Naive thymus-derived CD4-positive, alpha-beta T cell (primary cell): ENCODE measurements around the gene TRIML1. TPM values are rescaled to one million over a fixed set of nuclear protein-coding genes. Genes with fewer than 3 reads are reported as not detected.

Source experiments
- ATAC-seq: fragments of 150-1000 bp; cut with Tn5 transposase; 2 replicates; pipeline ENCODE4 v1.10.0; 2021; ENCODE audit warnings: mild to moderate bottlenecking, moderate library complexity
- CTCF ChIA-PET: fragments of 350-600 bp; sonication (Branson Sonifier 250); formaldehyde crosslinking; loops from one replicate; lab custom pipeline; 2021; ENCODE audit warnings: antibody characterized with exemption; lab: Charles Lee
- POLR2A ChIA-PET: fragments of 350-600 bp; sonication (Branson Sonifier 250); formaldehyde crosslinking; loops from one replicate; lab custom pipeline; 2021; ENCODE audit warnings: antibody characterized with exemption, inconsistent platforms; lab: Charles Lee
- DNase-seq, 9 donors: peaks; one replicate each; pipeline versions ENCODE4 v3.0.0 to v3.0.0-alpha.2; 2020 to 2022; ENCODE audit warnings: mixed read lengths in 1 of 9
- H3K27ac ChIP-seq: one replicate; pipeline ENCODE4 v1.7.0; 2013; ENCODE audit warnings: mild to moderate bottlenecking, low read depth, low read length, moderate library complexity
- H3K27me3 ChIP-seq, 2 donors: one replicate each; pipeline ENCODE4 v1.7.0; 2013; ENCODE audit warnings: low read length in 2 of 2, mild to moderate bottlenecking in 2 of 2, moderate library complexity in 2 of 2; ENCODE audit not compliant: control insufficient read depth in 2 of 2, insufficient read depth in 2 of 2
- H3K36me3 ChIP-seq, 3 experiments: 1 replicate in 2 of 3; 2 replicates in 1 of 3; pipeline ENCODE4 v1.7.0; 2013; ENCODE audit warnings: low read length in 3 of 3, mild to moderate bottlenecking in 3 of 3, moderate library complexity in 1 of 3; ENCODE audit not compliant: insufficient read depth in 3 of 3, control insufficient read depth in 2 of 3
- H3K4me1 ChIP-seq, 2 donors: one replicate each; pipeline ENCODE4 v1.7.0; 2013; ENCODE audit warnings: low read length in 2 of 2, mild to moderate bottlenecking in 2 of 2, moderate library complexity in 1 of 2; ENCODE audit not compliant: control insufficient read depth in 2 of 2, insufficient read depth in 2 of 2
- H3K4me3 ChIP-seq: 2 replicates; pipeline ENCODE4 v1.7.0; 2013; ENCODE audit warnings: mild to moderate bottlenecking, low read length
- H3K9me3 ChIP-seq, 3 experiments: 1 replicate in 2 of 3; 2 replicates in 1 of 3; pipeline ENCODE4 v1.7.0; 2013; ENCODE audit warnings: low read length in 3 of 3; ENCODE audit not compliant: control insufficient read depth in 2 of 3
- H3K27ac Mint-ChIP-seq, 9 donors: one replicate each; pipeline ENCODE4 v1.8.0; 2020 to 2022; ENCODE audit warnings: mixed read lengths in 9 of 9, mild to moderate bottlenecking in 8 of 9, moderate library complexity in 5 of 9, inconsistent platforms in 2 of 9
- H3K27me3 Mint-ChIP-seq, 5 donors: one replicate each; pipeline ENCODE4 v1.8.0; 2021 to 2022; ENCODE audit warnings: mixed read lengths in 5 of 5, mild to moderate bottlenecking in 1 of 5
- H3K36me3 Mint-ChIP-seq, 5 donors: one replicate each; pipeline ENCODE4 v1.8.0; 2020 to 2022; ENCODE audit warnings: mixed read lengths in 5 of 5, mild to moderate bottlenecking in 3 of 5, inconsistent platforms in 1 of 5
- H3K4me1 Mint-ChIP-seq, 7 donors: one replicate each; pipeline ENCODE4 v1.8.0; 2020 to 2022; ENCODE audit warnings: mixed read lengths in 7 of 7, mild to moderate bottlenecking in 3 of 7, inconsistent platforms in 1 of 7
- H3K4me3 Mint-ChIP-seq, 10 donors: one replicate each; pipeline ENCODE4 v1.8.0; 2020 to 2022; ENCODE audit warnings: mild to moderate bottlenecking in 10 of 10, mixed read lengths in 10 of 10, moderate library complexity in 6 of 10, inconsistent platforms in 2 of 10
- H3K9me3 Mint-ChIP-seq, 11 donors: one replicate each; pipeline ENCODE4 v1.8.0; 2020 to 2022; ENCODE audit warnings: mixed read lengths in 11 of 11, mild to moderate bottlenecking in 4 of 11, inconsistent platforms in 1 of 11, moderate library complexity in 1 of 11
- intact Hi-C, 2 donors: fragments of 100-400 bp; cut with micrococcal nuclease; formaldehyde crosslinking; loops; one replicate each; pipeline ENCODE4 v1.15.1; 2023
- polyA plus RNA-seq, 2 donors: library from polyadenylated mRNA; unstranded; fragments of 300-500 nt; fragmentation: Illumina TruSeq; gene quantifications; one replicate each; pipeline ENCODE4 v1.2.3, GENCODE V29; 2021
- total RNA-seq, 6 experiments: library from RNA in 5 of 6; stranded (reverse) in 5 of 6; gene quantifications; 1 replicate in 5 of 6; 2 replicates in 1 of 6; pipeline ENCODE4 v1.2.3 and lab custom pipeline; 2021 to 2026

The TRIML1 gene
- total and polyA plus RNA-seq, 7 experiments from 2014 or later, result not detected

DNA sequence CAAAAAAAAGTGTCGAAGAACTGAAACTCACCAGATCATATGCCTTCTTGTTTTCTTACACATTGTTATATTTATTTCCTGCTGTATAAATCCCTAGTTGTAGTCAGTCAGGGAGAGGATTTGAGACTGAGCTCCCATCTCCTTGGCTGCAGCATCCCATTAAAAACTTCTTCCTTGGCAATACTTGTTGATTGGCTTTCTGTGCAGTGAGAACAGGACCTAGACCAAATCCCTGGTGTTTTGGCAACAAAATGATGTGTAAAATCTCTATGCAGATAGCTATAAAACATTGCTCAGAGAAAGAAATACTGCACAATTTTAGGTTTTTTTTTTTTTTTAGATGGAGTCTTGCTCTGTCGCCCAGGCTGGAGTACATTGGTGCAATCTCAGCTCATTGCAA, 47.9 kb downstream of the TRIML1 start:
- DNase-seq (no peak), ATAC-seq (no peak)
- Histone ChIP-seq H3K36me3 (no peaks in the 10 kb centered on the region), H3K4me3 (no peak overlapping the region), H3K27me3 (no peaks in the 10 kb centered on the region), H3K4me1 (no peaks in the 10 kb centered on the region), H3K27ac (no peak overlapping the region), H3K9me3 (no peaks in the 10 kb centered on the region)
- H3K4me3 Mint-ChIP-seq, result no peak overlapping the region
- no peak overlapping the region for H3K27ac Mint-ChIP-seq
- no peaks in the 10 kb centered on the region for H3K36me3 Mint-ChIP-seq
- no peaks in the 10 kb centered on the region for H3K4me1 Mint-ChIP-seq
- peaks cover 0 to 21% (median 3%) of the 10 kb centered on the region in 11 donors for H3K9me3 Mint-ChIP-seq
- ChIA-PET CTCF (no interaction called here), POLR2A (no interaction called here)
- intact Hi-C loops, result no loop called here
- no peaks in the 10 kb centered on the region for H3K27me3 Mint-ChIP-seq

DNA sequence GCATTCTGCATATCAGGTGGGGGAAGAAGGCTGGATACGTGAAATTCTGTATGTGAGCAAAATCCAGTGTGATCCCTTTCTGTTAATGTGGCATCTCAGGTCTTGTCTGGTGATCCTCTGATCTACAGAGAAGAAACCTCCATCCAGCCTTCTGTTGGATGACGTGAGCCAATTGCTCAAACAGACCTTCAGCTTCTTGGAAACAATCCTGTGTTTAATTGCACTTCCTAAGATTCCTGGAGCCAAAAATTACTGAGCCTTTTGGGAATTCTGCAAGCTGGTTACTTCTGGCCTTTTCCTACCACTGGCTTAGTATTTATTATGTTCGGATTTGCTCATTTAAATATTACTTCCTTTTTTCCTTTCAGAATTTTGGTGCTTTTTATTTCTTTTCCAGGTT, 51.2 kb downstream of the TRIML1 start:
- H3K4me3 Mint-ChIP-seq, result no peak overlapping the region
- no peaks in the 10 kb centered on the region for H3K36me3 Mint-ChIP-seq
- ATAC-seq (no peak), DNase-seq (no peak)
- no peak overlapping the region for H3K27ac ChIP-seq
- no peak overlapping the region for H3K4me3 ChIP-seq
- intact Hi-C loops, result no loop called here
- no peaks in the 10 kb centered on the region for H3K27me3 Mint-ChIP-seq
- no peaks in the 10 kb centered on the region for H3K4me1 ChIP-seq
- H3K27ac Mint-ChIP-seq, result no peak overlapping the region
- ChIA-PET POLR2A (no interaction called here), CTCF (no interaction called here)
- no peaks in the 10 kb centered on the region for H3K36me3 ChIP-seq
- H3K9me3 Mint-ChIP-seq, result peaks cover 0 to 19% (median 3%) of the 10 kb centered on the region in 11 donors
- H3K9me3 ChIP-seq, result no peaks in the 10 kb centered on the region
- H3K27me3 ChIP-seq, result no peaks in the 10 kb centered on the region
- H3K4me1 Mint-ChIP-seq, result no peaks in the 10 kb centered on the region

GRCh38 chr4:188194421-188194820, 55.2 kb downstream of the TRIML1 start:
- no peak overlapping the region for H3K27ac ChIP-seq
- ChIA-PET CTCF (no interaction called here), POLR2A (no interaction called here)
- Mint-ChIP-seq H3K36me3 (no peaks in the 10 kb centered on the region), H3K9me3 (peaks cover 0 to 21% (median 8%) of the 10 kb centered on the region in 11 donors), H3K4me1 (no peaks in the 10 kb centered on the region), H3K4me3 (no peak overlapping the region), H3K27me3 (no peaks in the 10 kb centered on the region), H3K27ac (no peak overlapping the region)
- H3K4me1 ChIP-seq, result no peaks in the 10 kb centered on the region
- H3K27me3 ChIP-seq, result no peaks in the 10 kb centered on the region
- DNase-seq (no peak), ATAC-seq (no peak)
- no peaks in the 10 kb centered on the region for H3K9me3 ChIP-seq
- intact Hi-C loops, result no loop called here
- no peak overlapping the region for H3K4me3 ChIP-seq
- H3K36me3 ChIP-seq, result no peaks in the 10 kb centered on the region

DNA sequence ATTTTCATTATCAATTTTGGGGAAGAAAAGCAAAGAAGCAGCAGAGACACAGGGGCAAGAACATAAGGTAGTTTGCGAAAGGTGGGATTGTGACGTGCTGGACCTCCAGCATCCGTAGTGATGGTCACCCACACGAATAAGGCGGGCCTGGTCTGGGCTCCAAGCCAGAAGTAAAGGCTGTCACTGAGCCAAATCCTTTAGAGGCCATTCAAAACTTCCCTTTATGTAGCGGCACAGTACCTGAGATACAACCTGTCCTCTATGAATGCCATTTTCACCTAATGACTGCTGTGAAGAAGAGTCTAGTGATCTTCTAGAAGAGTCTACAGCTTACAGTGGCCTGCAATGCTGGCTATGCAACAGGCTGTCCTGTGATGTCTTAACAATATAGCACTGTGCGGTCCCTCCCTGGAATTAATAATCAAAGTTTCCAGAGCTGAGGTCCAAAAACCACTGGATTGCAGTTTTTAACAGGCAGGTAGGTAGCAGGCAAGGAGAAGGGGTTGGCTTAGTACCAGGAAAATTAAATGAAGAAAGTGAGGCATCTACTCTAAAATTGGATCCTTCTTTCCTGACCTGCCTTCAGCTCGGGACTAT, 56.2 kb downstream of the TRIML1 start:
- ATAC-seq (no peak), DNase-seq (no peak)
- H3K36me3 ChIP-seq, result no peaks in the 10 kb centered on the region
- H3K36me3 Mint-ChIP-seq, result no peaks in the 10 kb centered on the region
- peaks cover 0 to 21% (median 9%) of the 10 kb centered on the region in 11 donors for H3K9me3 Mint-ChIP-seq
- ChIA-PET CTCF (no interaction called here), POLR2A (no interaction called here)
- no peaks in the 10 kb centered on the region for H3K27me3 ChIP-seq
- H3K4me1 ChIP-seq, result no peaks in the 10 kb centered on the region
- H3K4me3 Mint-ChIP-seq, result no peak overlapping the region
- intact Hi-C loops, result no loop called here
- H3K9me3 ChIP-seq, result no peaks in the 10 kb centered on the region
- H3K4me3 ChIP-seq, result no peak overlapping the region
- no peak overlapping the region for H3K27ac ChIP-seq
- H3K4me1 Mint-ChIP-seq, result no peaks in the 10 kb centered on the region
- H3K27me3 Mint-ChIP-seq, result no peaks in the 10 kb centered on the region
- H3K27ac Mint-ChIP-seq, result no peak overlapping the region

DNA sequence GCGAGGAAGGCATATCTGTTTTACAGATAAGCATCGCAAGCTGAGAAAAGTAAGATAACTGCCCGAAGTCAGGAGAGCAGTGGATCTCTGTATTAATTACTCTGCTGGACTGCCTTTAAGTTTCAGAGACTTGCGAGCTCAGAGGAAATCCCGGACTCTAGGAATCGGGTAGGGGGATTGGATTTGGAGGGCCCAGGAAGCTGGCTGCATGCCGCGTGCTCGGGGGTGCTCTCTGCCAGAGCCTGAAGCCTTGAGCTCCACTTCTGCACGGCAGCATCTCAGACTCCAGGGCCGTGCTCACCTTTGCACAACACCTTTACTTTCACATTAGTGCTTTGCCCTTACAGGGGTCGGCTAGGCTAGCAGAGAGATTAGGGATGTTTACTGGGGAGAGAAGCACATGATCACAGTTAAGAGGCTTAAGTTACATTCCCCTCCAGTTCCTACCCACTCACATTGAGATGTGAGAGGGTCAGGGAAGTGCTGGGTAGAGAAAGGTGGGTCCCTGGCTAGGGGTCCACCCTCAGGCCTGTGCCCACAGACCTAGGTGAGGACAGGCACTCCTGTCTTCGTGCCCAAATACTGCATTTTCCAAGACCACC, 57.0 kb downstream of the TRIML1 start:
- Histone ChIP-seq H3K27me3 (no peaks in the 10 kb centered on the region), H3K36me3 (no peaks in the 10 kb centered on the region), H3K4me3 (no peak overlapping the region), H3K9me3 (no peaks in the 10 kb centered on the region), H3K27ac (no peak overlapping the region), H3K4me1 (no peaks in the 10 kb centered on the region)
- Mint-ChIP-seq H3K9me3 (peaks cover 0 to 24% (median 10%) of the 10 kb centered on the region in 11 donors), H3K4me3 (no peak overlapping the region), H3K4me1 (no peaks in the 10 kb centered on the region), H3K27ac (no peak overlapping the region), H3K27me3 (no peaks in the 10 kb centered on the region), H3K36me3 (no peaks in the 10 kb centered on the region)
- intact Hi-C loops, result no loop called here
- DNase-seq, result no peak
- ChIA-PET CTCF (no interaction called here), POLR2A (no interaction called here)
- no peak for ATAC-seq

Other genes starting within 250 kb of the TRIML1 start
- under 1 TPM in 1 of 5 experiments, not detected in 4; 0.10 TPM for gene ZFP42, start 143.7 kb upstream of the TRIML1 start, total RNA-seq
- not detected for gene ZFP42, start 143.7 kb upstream of the TRIML1 start, polyA plus RNA-seq
- gene TRIML2, start 29.8 kb upstream of the TRIML1 start, total RNA-seq, result not detected
- gene TRIML2, start 29.8 kb upstream of the TRIML1 start, polyA plus RNA-seq, result not detected